Activated CD4-positive, CD25-positive, alpha-beta regulatory T cell treated with anti-CD3 and anti-CD28 coated beads, Interleukin-2, amount 50 U/mL, for 24 hours (primary cell): ENCODE measurements around the gene F13B.
"Not testable (repeated sequence)": the region's sequence is repeated elsewhere in the genome, so short reads cannot be mapped to it uniquely, and the experiment has no call there.

Experiments used
- ATAC-seq, 2 donors: fragments of 150-1000 bp; cut with Tn5 transposase; one replicate each; pipeline ENCODE4 v1.10.0; 2021; ENCODE audit warnings: mild to moderate bottlenecking in 1 of 2, moderate library complexity in 1 of 2

F13B gene, protein sequence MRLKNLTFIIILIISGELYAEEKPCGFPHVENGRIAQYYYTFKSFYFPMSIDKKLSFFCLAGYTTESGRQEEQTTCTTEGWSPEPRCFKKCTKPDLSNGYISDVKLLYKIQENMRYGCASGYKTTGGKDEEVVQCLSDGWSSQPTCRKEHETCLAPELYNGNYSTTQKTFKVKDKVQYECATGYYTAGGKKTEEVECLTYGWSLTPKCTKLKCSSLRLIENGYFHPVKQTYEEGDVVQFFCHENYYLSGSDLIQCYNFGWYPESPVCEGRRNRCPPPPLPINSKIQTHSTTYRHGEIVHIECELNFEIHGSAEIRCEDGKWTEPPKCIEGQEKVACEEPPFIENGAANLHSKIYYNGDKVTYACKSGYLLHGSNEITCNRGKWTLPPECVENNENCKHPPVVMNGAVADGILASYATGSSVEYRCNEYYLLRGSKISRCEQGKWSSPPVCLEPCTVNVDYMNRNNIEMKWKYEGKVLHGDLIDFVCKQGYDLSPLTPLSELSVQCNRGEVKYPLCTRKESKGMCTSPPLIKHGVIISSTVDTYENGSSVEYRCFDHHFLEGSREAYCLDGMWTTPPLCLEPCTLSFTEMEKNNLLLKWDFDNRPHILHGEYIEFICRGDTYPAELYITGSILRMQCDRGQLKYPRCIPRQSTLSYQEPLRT

DNA sequence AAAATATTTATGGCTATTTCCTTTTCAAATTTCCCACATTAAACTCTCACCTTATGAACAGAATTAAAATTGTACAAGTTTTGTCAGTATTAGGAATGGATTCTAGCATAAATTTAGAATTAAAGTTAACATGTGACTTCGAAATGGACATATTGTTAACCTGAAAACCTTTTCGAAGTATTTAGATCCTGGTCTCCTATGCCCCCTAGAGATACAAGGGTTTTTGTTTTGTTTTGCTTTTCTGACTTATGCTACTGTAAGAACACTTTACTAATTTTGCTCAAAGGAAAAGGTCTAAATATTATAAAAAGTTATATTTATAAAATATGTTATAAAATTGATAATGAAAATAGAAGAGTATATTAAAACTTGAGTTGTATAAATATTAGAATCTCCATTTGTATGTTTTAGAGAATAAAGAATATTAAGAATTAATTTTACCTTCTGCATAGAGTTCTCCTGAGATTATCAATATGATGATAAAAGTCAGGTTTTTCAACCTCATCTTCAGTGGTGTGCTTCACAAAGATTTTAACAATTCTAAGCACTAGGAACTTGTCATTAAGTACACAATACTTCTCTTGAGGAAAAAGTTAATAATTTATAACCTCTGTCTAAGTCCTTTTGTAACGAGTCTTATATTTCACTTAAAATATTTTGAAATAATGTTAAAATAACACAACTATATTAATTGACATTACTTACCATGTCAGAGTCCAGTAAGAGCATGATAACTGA is at the start of gene F13B:
F13B (minus strand) TSS at position 542 of the 738 bp plus-strand sequence; CDS start at position 505, 37 bp downstream.
- no peak for ATAC-seq

DNA sequence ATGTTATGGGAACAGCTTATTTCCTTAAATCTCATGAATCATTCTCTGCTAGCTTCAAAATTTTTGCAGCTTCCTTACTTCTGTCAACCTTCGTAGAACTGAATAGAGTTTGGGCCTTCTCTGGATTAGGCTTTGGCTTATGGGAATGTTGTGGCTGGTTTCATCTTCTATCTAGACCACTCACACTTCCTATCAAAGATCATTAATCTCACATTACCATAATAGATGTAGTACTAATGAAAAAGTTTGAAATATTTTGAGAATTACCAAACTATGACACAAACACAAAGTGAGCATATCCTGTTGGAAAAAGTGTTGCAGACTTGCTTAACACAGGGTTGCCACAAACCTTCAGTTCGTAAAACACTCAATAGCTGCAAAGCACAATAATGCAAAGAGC is 49.1 kb upstream of the F13B start:
- ATAC-seq: no peak

DNA sequence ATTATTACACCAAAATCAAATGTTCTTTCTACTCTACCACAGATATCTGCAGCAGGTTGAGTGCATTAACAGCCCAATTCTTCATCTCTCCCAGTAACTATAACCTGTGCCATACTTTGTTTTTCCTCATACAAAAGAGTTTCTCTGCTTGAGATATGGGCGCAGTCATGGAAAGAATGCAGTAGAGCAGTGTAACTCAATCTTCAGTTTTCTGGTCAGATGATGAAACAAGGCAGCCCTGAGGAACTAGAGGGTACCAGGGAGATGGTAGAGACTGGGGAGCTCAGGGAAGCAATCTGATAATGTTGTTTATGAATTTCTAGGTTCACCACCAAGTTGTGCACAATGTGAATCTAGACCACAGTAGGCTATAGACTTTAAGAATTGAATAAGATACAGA is 39.8 kb upstream of the F13B start:
- ATAC-seq: no peak

DNA sequence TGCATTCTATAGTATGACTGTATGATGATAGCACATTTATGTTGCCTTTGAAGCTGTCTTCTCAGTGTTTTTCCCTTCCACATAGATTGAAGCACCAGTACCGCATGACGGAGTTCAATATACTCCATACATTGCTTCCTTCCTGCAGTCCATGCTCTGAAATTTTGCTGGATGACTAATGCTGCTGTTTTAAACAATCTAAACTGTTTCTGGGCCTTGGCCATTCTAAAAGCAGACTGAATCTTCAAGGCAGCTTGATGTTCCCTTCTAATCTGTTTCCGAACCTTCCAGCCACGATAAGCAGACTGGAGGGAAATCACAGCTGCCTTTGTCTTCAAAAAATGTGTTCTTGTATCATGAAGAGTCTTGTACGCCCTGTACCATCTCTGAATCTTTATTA is 36.2 kb upstream of the F13B start:
- ATAC-seq: no peak

DNA sequence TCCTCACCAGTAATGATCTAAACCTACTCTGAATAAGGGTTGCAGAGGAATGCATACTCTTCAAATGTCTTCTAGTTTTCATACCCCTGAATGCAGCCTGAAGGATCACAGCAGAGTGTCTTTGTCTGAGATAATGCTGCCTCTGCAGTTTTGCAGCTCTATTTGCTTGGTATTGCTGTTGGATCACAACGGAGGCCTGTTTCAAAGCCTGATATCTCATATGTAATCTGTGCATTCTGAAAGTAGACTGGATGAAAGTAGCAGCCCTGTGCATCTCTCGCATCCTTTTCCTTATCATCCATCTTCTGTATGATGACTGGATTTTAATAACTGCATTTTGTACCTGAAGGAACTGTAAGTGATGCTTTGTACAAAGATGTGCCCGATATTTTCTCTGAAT is 34.9 kb upstream of the F13B start:
- no peak for ATAC-seq

DNA sequence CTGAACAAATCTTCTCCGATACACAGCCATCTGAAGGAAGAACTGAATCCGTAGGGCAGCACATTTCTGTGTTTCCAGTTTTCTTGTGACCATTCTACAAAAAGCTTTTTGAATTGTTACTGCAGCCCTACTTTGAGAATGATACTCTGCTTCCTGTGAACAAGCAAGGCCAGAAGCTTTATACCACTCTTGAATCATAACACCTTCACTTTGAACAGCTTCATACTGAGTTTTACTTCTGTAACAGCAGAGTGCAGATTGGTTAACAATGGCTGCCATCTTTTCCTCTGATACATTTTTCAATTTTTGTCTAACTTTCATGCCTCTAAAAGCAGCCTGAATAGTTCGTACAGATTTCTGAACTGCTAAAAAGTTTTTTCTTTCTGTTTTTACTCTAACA is 33.6 kb upstream of the F13B start:
- no peak for ATAC-seq

DNA sequence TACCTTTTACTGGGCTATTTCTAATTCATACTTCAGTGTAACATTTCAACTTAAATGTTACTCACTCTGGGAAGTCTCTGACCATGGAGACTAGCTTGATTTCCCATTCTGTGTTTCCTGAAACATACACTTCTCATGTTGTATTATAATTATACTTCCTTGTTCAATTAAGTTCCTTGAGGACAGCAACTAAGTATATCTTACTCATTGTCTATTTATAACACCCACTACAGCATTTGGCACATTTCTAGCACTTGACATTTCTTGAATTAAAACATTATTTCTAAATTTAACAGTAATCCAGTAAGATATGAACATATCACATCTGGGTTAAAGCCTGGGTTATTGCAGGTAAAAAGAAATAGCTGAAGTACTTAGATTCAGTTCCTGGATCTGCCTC is 32.4 kb upstream of the F13B start:
- ATAC-seq: no peak

DNA sequence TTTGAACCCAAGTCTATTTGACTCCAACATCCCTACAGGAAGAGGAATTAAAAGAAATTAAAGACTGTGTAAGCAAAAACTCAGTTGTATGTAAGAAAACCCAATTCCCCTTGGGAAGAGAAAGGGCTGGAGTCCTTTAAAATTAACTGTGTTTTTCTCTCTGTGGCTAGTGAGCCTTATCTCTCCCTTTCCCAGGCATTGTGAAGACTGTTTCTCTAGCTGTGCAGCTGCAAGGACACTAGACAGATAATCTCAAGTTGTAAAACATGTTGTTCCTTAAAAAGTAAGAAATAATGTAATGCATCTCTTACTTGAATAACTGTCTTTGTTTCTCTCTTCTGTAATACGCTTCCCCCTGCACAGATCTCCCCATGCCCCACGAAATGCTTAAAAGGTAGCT is 29.9 kb upstream of the F13B start:
- not testable (repeated sequence) for ATAC-seq

DNA sequence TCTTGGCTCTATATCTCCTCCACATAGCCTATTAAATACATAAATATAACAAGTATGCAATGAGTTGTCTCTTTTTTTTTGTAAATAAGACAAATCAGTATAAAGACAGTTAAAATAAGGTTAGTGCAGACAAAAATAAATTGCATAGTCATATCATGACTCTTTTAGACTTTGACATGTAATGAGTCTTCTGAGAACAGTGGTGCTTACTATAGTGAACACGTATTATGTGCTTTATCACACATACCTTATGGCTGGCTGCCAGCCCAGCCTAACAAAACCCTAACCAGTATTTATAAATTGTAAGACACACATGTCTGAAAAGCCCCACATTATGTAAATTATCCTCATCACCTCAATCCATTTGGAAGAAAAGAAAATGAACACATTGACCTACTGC is 29.1 kb upstream of the F13B start:
- ATAC-seq: peak; percentile 66 to 86

DNA sequence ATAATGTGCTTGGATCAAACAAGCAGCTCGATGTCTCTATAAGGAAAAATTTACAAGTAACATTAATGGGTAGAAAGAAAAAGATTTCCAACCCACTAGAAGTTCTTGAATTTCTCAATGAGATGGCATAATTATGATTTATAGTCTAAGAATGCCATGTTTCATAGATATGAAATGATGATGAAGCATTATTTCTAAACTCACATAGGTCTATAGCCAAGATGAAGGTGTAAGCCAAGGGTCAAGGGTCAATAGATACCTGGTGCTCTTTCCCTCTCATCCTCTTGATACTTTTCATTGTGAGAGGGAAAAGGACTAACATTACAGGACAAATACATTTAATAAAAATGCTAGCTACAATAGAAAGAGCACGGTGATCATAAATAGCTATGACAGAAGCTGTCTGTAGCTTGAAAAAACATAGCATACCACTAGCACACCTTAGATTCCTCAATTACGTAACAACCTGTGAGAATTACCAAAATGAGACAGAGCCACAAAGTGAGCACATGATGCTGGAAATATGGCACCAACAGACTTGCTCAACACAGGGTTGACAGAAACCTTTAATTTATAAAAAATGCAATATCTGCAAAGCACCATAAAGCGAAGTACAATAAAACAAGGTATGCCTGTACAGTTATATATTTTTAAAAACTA is 26.3 kb upstream of the F13B start:
- no peak for ATAC-seq

DNA sequence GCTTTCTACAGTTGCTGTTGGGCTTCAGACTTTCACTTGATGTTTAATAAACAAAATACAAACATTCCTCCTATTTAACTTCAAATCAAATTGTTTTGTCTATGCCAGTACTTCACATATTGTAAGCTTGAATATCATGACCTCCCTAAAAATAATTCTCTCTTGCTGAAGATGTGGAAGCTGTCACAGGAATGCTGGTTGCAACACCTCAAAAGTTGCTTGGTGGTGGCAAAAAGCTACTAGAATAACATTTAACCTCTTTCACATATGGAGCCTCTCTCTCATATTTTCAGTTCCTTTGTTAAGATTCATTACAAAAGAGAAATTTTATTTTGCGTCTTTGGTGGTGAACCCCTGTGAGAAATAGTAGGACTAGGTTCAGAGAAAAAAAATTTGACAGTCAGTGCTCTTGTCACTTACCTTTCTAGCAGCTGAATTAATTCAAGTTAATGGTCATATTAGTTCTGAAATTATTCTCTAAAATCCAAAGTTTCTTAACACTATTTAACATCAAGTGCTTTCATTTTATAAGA is 25.5 kb upstream of the F13B start:
- no peak for ATAC-seq

DNA sequence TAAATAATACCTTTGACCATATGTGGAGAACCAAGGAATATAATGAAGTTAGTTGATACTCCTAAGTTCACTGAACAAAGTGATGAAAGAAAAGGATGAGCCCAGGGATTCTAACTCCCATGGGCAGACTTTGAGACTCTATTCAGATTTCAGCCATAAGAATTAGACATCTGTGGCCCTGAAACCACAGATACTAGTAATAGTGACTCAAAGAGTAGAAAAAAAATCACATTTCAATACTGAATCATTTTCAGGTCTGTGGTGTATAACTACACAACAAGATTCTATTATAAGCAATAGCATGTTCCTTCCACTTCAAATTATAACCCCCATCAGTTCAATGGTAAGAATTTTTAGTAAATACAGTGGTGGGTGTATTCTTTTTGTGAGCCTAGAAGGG is 16.4 kb upstream of the F13B start:
- peak in 1 of 2 donors; percentile 33 for ATAC-seq

DNA sequence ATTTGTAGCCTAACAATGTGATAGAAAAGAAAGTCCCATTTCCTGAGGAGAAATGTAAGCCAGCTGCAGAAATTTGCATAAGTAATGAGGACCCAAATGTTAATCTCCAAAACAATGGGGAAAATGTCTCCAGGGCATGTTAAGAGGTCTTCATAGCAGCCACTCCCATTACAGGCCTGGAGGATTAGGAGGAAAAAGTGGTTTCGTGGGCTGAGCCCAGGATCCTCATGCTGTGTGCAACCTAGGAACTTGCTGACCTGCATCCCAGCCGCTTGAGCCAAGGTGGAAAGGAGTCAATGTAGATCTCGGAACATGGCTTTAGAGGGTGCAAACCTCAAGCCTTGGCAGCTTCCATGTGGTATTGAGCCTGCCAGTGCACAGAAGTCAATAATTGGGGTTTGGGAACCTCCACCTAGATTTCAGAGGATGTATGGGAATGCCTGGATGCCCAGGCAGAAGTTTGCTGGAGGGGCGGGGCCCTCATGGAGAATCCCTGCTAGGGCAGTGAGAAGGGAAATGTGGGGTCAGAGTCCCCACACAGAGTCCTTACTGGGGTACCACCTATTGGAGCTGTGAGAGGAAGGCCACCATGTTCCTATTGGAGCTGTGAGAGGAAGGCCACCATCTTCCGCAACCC is 14.2 kb upstream of the F13B start:
- no peak for ATAC-seq

DNA sequence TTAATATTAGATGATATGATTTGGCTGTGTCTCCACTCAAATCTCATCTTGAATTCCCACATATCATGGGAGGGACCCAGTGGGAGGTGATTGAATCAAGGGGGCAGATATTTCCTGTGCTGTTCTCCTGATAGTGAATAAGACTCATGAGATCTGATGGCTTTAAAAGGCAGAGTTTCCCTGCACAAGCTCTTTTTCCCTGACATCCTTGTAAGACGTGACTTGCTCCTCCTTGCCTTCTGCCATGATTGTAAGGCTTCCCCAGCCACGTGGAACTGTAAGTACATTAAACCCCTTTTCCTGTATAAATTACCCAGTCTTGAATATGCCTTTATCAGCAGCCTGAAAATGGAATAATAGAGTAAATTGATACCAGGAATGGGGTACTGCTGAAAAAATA is 13.3 kb upstream of the F13B start:
- ATAC-seq: no peak

DNA sequence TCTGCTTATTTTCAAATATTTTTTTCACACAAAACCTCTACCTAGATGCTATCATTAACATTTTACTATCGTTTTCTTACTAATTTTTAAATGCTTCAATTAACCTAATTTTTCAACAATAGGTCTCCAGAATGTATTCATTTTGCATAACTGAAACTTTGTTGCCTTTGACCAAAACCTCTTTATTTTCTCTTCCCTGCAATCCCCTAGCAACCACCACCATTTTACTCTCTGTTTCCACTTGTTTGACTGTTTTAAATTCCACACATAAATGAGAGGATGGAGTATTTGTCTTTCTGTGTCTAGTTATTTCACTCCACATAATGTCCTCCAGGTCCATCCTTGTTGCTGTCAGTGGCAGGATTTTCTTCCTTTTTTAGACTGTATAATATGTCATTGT is 9.5 kb upstream of the F13B start:
- no peak for ATAC-seq

DNA sequence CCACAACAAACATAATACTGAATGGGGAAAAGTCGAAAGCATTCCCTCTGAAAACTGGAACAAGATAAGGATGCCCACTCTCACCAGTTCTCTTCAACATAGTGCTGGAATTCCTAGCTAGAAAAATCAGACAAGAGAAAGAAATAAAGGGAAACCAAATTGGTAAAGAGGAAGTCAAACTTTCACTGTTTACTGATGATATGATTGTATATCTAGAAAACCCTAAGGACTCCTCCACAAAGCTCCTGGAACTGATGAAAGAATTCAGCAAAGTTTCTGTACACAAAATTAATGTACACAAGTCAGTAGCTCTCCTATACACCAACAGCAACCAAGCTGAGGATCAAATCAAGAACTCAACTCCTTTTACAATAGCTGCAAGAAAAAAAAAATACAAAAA is 6.9 kb upstream of the F13B start:
- no peak for ATAC-seq

DNA sequence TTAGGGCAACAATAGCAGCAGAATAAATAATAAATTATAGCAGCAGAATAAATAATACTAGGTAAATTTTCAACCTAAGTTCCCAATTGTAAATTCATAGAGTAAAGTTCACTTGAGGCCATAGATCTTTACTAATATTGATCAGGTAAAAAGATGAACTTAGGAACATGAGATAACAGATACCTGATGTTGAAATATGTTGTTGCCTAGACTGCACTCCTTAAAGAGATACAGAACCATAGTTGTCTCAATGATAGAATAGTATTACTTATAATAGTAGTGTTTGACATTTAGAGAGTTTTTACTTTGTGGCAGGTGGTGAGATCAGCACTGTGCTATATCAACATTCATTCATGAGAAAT is 378 bp upstream of the F13B start:
- ATAC-seq: no peak

DNA sequence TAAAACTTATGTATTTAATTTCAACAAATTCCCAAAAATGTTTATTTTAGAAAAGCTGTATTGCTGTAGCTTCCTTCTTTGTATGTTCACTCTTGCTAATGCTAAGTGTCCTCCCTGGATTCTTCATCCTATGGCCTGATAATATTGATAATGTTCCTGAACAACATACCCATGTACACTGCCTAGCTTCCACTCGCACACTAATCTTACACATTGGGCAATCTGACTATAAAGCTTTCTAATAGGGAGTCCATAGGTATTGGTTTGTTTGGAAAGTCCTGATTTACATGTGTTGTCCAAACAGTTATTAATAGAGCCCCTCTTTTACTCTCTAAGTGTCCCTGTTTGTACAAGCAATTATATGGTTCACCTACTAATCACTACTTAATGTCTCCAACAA is 783 bp downstream of the F13B start:
- no peak for ATAC-seq

DNA sequence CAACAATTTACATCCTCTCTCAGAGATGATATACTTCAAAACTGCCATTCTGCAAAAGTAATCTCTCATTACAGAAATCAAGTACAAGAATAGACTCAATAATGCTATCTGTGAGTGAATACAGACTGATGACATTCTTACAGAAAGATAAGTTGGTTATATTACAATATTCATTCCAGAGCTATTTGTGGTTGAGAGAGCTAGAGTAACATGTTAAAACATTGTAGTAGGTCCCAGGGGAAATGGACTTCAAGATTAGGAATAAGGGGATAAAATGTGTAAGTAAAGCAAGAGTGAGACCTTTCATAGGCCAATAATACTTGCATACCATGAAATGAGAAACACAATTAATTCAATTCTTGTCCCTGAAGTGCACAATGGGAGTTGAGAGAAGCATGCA is 1.5 kb downstream of the F13B start:
- no peak for ATAC-seq

DNA sequence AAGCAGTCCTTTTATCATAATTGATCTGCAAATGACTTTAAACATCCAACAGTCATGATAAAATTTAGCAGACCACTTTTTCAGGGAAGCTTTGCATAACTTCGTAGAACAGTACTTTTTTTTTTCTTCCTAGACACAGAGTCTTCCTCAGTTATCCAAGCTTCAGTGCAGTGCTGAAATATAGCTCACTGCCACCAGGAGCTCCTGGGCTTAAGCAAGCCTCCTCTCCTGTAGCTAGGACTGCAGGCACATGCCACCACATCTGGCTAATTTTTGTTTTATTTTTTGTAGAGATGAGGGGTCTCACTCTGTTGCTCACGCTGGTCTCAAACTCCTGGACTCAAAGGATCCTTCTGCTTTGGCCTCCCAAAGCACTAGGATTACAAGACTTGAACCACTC is 3.8 kb downstream of the F13B start:
- ATAC-seq: no peak

DNA sequence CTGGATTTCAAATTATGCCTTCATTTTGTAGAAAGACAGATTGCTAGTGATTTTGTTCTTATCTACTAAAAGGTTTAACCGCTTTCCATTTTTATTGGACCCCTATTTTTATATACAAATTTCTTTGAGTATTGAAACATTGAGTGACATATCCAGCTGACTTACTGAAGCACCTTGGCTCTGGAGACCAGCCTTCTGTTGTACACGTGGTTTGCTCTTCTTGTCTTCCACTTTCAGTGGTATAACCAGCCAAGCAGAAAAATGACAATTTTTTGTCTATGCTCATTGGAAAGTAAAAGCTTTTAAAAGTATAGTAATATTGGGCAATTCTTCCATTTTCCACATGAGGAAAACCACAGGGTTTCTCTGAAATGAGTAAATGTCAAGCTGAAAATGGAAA is 4.4 kb downstream of the F13B start:
- no peak for ATAC-seq

DNA sequence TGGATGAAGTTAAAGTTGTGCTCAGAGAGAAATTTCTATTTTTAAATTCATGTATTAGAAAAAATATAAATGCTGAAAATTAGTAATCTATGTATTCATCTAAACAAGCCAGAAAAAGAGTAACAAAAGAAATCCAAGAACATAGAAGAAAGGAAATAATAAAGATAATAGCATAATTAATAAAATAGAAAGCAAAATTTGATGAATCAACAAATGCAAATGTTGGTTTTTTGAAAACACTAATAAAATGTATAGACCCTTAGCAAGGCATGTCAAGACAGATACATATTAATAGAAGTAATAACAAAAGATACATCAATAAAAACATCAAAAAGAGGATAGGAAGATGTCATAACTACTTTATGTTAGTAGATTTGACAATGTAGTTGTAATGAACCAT is 18.0 kb downstream of the F13B start:
- no peak for ATAC-seq
